GM12891 (cell line): ENCODE measurements around the gene RABEPK.

Experiments
- PAX5 ChIP-seq: IDR thresholded peaks from 2 replicates; pipeline ENCODE4 v1.6.1; 2011; ENCODE audit warnings: low read length, moderate library complexity, mild to moderate bottlenecking; ENCODE audit not compliant: insufficient read depth, severe bottlenecking
- POLR2A ChIP-seq: IDR thresholded peaks from 2 replicates; pipeline ENCODE4 v1.6.1; 2011; ENCODE audit warnings: low read depth, low read length, control low read depth
- POLR2AphosphoS5 ChIP-seq: IDR thresholded peaks from 2 replicates; pipeline ENCODE4 v1.6.1; 2011; ENCODE audit warnings: low read depth, low read length, control low read depth
- POU2F2 ChIP-seq: IDR thresholded peaks from 2 replicates; pipeline ENCODE4 v1.6.1; 2011; ENCODE audit warnings: low read depth, mild to moderate bottlenecking, control low read depth, low read length, moderate library complexity
- SPI1 ChIP-seq: IDR thresholded peaks from 2 replicates; pipeline ENCODE4 v1.6.1; 2011; ENCODE audit warnings: low read depth, low read length, control low read depth
- TAF1 ChIP-seq: IDR thresholded peaks from 2 replicates; pipeline ENCODE4 v1.6.1; 2011; ENCODE audit warnings: low read depth, low read length, control low read depth

- TF ChIP-seq TAF1 (no peak), POLR2A (no peak), POLR2AphosphoS5 (no peak), SPI1 (no peak), PAX5 (no peak), POU2F2 (no peak)
Observed at GRCh38 chr9:125258160-125258785, 57.9 kb downstream of the RABEPK start.
